NCI-H524 treated with DMSO at 0.1 percent for 48 hours (cell line): ENCODE measurements around the gene SUCLG2.
"Not testable (repeated sequence)": the region's sequence is repeated elsewhere in the genome, so short reads cannot be mapped to it uniquely, and the experiment has no call there.

Experiments
- DNase-seq: peaks from one replicate; lab custom pipeline; 2025; lab: John Stamatoyannopoulos, UW

SUCLG2 gene

GRCh38 chr3:67609709-67610108, 44.7 kb downstream of the SUCLG2 start:
- no peak for DNase-seq

- no peak for DNase-seq
These were observed 46.4 kb downstream of the SUCLG2 start for GRCh38 chr3:67608034-67608433.

GRCh38 chr3:67605377-67605776, 49.0 kb downstream of the SUCLG2 start:
- DNase-seq, result no peak

- no peak for DNase-seq
These were observed 51.6 kb downstream of the SUCLG2 start for GRCh38 chr3:67602816-67603215.

GRCh38 chr3:67601919-67602608, 52.3 kb downstream of the SUCLG2 start:
- no peak for DNase-seq

GRCh38 chr3:67601385-67601784, 53.0 kb downstream of the SUCLG2 start:
- DNase-seq, result no peak

GRCh38 chr3:67599821-67600220, 54.6 kb downstream of the SUCLG2 start:
- no peak for DNase-seq

GRCh38 chr3:67598814-67599556, 55.4 kb downstream of the SUCLG2 start:
- DNase-seq, result no peak

- no peak for DNase-seq
These were observed 59.0 kb downstream of the SUCLG2 start for GRCh38 chr3:67595424-67595823.

- DNase-seq, result no peak
These were observed 60.6 kb downstream of the SUCLG2 start for GRCh38 chr3:67593761-67594234.

GRCh38 chr3:67592057-67592456, 62.4 kb downstream of the SUCLG2 start:
- DNase-seq, result no peak

- DNase-seq, result peak; percentile 83
These were observed 66.6 kb downstream of the SUCLG2 start for GRCh38 chr3:67587811-67588210.

GRCh38 chr3:67587301-67587700, 67.1 kb downstream of the SUCLG2 start:
- DNase-seq, result no peak

- DNase-seq, result not testable (repeated sequence)
These were observed 69.8 kb downstream of the SUCLG2 start for GRCh38 chr3:67584608-67585007.

- no peak for DNase-seq
These were observed 73.9 kb downstream of the SUCLG2 start for GRCh38 chr3:67580430-67581000.

- no peak for DNase-seq
These were observed 76.0 kb downstream of the SUCLG2 start for GRCh38 chr3:67578416-67578815.

GRCh38 chr3:67576441-67576840, 78.0 kb downstream of the SUCLG2 start:
- DNase-seq, result no peak

- no peak for DNase-seq
These were observed 85.1 kb downstream of the SUCLG2 start for GRCh38 chr3:67569324-67569723.

GRCh38 chr3:67567893-67568292, 86.5 kb downstream of the SUCLG2 start:
- no peak for DNase-seq

GRCh38 chr3:67564973-67565372, 89.4 kb downstream of the SUCLG2 start:
- no peak for DNase-seq

- DNase-seq, result no peak
These were observed 90.4 kb downstream of the SUCLG2 start for GRCh38 chr3:67564008-67564407.

GRCh38 chr3:67561667-67562394, 92.6 kb downstream of the SUCLG2 start:
- no peak for DNase-seq
